GM10847 (cell line): Measurements from ENCODE around the gene FSD1L.

Source experiments
- POLR2A ChIP-seq: IDR thresholded peaks from 2 replicates; pipeline ENCODE4 v1.6.1; 2011; ENCODE audit not compliant: insufficient read length; ENCODE audit errors: extremely low read depth

Gene FSD1L

DNA sequence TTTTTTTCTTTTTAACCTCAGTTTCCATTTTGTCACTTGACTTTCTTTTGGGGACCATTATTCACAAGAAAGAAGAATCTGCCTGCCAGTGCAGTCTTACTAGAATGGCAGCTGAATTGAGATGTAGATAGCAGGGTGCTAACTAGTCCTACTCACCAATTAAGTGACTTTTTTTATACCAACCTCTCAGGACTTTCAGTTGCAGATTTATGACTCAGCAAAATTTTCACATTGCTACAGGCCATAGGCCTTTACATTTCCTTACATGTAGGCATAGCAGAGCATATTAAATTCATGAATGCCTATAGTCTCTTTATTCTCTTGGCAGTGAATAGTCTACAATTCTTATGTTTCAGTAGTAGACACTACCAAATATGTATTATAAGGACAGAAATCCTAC lies 56.0 kb downstream of the FSD1L start:
- no peak for TF ChIP-seq POLR2A

DNA sequence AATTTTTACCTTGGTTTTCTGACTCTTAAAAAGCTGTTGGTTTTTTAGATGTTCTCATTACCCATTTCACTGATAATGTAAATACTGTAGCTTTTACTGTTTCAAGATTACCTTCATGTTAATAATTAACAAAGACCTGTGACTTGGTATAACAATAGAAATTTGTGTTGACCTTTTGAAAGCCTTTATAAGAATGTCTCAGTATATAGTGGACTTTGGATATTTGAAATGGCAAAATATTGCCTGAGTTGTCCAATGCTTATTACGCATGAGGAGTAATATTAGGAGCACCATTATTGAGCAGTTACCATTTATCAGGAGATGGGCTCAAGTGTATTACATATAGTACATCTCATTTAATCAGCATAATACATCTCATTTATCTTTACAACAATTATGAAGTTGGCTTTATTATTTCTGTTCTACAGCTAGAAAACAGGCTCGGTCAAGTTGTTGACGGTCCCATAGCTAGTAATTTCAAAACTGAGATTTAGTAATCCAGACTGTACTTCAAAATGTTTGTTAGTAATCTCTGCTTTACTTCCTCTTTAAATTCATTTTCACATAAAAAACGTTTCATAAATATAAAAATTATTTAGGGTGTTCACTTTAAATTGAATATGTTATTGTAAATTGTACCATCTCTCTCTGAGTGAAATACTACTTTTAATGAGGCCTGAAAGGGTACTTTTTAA lies 59.4 kb downstream of the FSD1L start:
- no peak for TF ChIP-seq POLR2A

DNA sequence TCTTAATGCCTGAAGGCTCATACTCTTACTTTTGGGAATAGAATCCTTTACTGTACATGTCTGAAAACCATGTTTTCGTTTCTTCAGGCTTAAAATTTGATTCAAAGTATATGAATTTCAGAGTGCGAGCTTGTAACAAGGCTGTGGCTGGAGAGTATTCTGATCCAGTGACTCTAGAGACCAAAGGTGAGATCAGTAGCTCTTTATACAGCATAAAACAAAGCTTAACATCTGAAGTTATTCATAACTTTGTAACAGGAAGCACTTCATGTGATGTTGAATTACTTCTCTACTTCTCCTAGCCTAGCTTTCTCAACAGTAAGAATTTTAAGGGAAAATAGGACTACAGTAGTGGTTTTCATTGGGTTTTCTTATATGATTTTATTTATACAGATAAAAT lies 60.7 kb downstream of the FSD1L start:
- no peak for TF ChIP-seq POLR2A

DNA sequence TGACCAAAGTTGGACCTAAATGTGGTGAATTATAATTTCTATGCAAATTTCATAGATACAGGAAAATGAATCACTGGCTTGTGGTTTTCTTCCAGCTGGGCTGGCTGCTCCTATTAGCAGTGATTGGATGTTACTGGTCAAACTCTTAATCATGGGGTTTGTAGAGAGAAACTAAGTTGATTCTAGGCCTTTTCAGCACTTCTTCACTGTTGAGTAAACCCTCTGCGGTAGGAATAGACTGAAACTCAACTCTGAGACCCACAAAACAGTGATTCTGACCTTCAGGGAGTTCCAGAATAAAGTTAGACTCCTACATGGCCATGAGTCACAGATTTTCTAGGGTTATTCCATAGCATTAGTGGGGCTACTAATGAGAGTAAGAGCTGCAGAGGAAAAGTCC lies 62.2 kb downstream of the FSD1L start:
- TF ChIP-seq POLR2A = no peak

- no peak for TF ChIP-seq POLR2A
Observed at GRCh38 chr9:105511446-105511845, 63.6 kb downstream of the FSD1L start.

- no peak for TF ChIP-seq POLR2A
Observed at GRCh38 chr9:105515811-105516413, 68.1 kb downstream of the FSD1L start.

DNA sequence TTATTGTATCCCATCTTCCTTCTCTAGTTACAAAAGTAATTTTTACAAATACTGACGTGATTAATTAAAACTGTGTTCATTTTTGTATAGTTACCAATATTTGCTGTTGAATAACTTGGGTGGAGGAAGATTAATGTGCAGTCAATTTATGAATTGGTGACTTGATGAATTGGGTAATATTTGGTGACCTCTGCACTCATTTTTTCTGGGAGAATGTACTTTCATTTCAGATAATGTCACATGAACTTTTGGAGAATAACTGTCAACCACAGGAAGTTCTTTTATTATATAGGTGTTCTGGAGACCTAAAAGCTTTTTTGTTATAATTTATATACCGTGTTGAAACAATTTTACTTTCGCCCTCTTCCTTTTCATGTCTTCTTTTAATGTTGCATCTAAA lies 83.7 kb downstream of the FSD1L start:
- TF ChIP-seq POLR2A = no peak

DNA sequence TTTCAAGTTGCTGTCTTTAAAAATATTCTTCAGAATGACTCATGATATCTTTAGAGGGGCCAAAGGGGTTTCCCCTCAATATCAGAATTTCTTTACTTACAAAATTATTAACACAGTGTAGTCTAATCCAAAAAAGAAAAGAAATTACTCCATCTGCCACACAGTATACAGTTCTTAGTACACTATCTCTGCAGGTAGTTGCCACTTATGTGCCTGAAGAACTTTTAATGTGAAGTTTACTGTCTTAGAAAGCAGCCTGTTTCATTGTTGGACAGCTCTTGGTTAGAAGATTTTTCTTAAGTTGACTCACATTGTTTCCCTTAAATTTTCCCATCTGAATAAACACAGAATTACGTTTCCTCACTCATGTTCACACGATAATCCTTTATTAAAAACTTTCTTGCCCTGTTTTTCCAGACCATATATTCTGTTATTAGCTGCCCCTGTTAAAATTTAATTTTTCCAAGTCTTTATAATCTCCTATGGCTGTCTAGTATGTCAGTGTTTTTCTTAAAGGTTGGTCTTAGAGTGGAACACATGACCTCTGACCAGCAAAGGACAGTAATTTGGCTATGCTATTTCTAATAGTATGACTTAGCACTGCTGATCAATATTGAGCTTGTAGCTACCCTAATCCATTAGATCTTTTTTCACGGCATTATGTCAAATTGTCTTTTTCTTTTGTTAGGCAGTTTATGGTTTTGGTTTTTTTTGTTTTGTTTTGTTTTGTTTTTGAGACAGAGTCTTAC lies 88.3 kb downstream of the FSD1L start:
- TF ChIP-seq POLR2A = no peak

DNA sequence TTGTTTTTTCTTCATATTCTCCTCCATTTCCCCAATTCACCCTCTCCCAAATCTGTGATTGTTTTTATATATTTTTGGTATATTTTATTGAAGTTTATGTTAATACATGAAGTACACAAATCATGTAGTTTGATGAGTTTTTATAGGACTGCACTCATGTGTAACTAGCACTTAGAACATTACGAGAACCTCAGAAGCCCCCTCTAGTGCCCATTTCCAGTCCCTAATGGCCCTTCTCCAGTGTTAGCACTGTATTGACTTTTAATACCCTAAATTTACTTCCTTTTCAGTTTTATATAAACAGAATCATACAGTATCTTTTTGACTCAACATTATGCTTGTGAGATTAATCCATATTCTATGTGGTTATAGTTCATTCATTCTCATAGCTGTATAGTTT lies 91.6 kb downstream of the FSD1L start:
- TF ChIP-seq POLR2A = no peak

- no peak for TF ChIP-seq POLR2A
Observed at GRCh38 chr9:105541838-105542237, 94.0 kb downstream of the FSD1L start.

- TF ChIP-seq POLR2A = no peak
Observed at GRCh38 chr9:105554042-105554441, 106.2 kb downstream of the FSD1L start.

- TF ChIP-seq POLR2A = peak; percentile 92
Observed at GRCh38 chr9:105557804-105558610, 110.2 kb downstream of the FSD1L start, which contains the start of gene FKTN. TSS of gene FKTN (plus strand) at chr9:105558131. CDS start at chr9:105575033, 16,902 bp downstream.

- no peak for TF ChIP-seq POLR2A
Observed at GRCh38 chr9:105572455-105572854, 124.6 kb downstream of the FSD1L start.

GRCh38 chr9:105593145-105593544 lies 145.3 kb downstream of the FSD1L start:
- TF ChIP-seq POLR2A = no peak
